Activated CD4-positive, alpha-beta T cell treated with anti-CD3 and anti-CD28 coated beads for 24 hours (primary cell): ENCODE measurements around the gene RAI1.
A peak's percentile ranks its signal among the peaks of the same experiment; 100 is the strongest.

Experiments used
- DNase-seq, 2 donors: peaks; one replicate each; pipeline ENCODE4 v3.0.0-alpha.2; 2020; ENCODE audit warnings: low read depth in 2 of 2

Gene RAI1

DNA sequence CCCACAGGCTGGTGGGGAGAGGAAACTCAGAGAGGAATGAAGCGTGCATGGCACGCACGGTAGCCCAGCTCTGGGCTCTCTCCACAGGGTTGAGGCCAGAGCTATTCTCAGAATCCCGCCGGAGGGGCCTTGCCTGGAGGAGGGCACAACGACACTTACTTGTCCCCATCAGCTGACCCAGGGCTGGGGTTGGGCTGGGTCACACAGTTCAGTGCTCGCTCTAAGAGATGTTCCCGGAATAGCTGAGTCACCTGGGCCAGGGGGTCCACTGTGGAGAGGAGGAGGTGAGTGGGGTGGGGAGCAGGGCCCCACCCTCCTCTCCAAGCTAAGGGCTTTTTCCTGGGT is 133.8 kb downstream of the RAI1 start:
- no peak for DNase-seq

DNA sequence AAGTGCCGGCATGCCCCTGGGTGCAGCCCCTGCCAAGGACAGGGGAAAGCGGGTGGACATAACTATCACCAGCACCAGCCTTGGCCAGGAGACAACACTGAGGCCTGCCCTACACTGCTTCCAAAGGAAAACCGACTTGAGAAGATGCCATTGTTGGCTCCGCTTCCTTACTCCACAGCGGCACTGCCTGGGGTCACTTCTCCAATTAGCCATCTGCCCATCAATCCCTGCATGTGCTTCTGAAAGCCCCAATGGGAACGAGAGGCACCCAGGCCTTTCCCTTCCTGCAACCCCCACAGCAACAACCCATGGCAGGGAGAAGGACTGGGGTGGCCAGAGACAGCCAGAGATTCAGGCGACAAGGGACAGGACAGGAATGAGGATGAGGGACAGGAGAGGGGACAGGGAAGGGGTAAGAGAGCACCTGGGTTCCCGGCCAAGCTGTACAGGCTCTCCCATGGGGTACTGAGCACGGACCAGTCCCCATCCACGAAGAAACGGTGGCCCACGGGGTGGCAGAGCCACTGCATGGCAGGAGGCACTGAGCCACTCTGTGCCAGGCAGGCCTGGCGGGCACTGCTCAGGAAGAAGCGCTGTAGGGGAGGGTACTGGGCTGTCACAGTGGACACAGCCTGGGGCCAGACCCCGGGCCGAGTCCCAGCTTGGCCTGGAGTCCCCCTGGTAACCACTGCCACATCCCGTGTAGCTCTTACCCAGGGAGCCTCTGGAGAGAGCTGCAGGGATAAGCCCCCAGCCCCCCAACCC is 134.4 kb downstream of the RAI1 start:
- DNase-seq = no peak

GRCh38 chr17:17816240-17816814 is 135.1 kb downstream of the RAI1 start:
- no peak for DNase-seq

- DNase-seq = no peak
These were observed 135.7 kb downstream of the RAI1 start for GRCh38 chr17:17816831-17817551.

- DNase-seq = no peak
These were observed 136.3 kb downstream of the RAI1 start for GRCh38 chr17:17817552-17817947.

DNA sequence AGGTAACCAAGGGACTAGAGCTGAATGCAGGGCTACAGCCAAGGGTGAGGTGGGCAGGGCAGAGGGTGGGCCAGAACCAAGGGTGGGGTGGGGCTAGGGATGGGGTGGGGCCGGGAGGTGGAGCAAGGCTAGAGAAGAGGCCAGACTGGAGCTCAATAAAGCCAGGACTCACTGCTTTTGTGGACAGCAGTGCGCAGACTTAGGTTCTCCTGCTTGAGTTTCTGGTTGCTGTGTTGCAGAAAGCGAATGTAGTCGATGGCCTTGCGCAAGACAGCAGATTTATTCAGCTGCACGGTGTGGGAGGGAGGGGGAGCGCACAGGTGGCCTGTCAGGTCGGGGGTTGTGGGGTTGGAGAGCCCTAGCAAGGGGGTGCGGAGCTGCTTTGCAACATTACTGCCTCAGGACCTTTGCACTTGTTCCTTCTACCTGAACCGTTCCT is 136.8 kb downstream of the RAI1 start:
- DNase-seq = no peak

DNA sequence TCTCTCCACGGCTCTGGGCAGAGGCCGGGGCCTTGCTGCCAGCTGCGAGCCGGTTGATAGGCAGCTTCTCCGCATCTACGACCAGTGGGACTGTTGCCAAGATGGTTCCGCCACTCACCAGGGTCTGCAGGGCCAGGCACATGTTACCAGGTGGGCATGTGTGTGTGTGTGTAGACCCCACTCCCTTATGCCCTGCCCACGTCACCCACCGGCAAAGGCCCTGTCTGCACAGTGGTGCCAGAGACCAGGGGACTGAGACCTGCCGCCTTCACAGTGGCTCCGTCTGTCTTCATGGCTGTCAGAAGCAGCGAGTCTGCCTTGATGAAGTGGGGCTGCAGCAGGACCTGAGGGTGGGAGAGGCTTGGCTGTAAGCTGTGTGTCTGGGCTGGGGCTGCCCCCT is 137.9 kb downstream of the RAI1 start:
- no peak for DNase-seq

DNA sequence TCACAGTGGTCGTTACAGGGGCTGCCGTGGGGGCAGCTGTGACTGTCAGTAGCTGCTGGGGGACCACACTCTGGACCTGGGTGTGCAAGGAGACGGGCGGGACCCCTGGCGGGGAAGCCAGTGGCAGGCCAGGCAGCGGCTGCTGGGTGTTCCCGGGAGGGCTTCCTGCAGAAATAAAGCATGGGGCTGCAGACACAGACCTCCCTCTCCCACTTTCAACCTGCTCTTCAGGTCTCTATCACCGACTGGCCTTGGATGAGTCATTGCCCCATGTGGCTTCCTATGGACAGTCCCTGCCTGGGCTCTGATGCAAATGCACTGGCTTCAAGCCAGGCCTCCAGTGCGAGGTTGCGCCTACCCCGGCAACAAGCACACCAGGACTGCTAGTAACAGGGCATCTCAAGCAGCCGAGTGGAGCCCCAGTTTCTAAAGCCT is 138.3 kb downstream of the RAI1 start:
- DNase-seq = peak; percentile 50 to 75

- no peak for DNase-seq
These were observed 138.8 kb downstream of the RAI1 start for GRCh38 chr17:17820046-17820445.

- no peak for DNase-seq
These were observed 139.4 kb downstream of the RAI1 start for GRCh38 chr17:17820463-17821158.

GRCh38 chr17:17822189-17822588 is 140.9 kb downstream of the RAI1 start:
- no peak for DNase-seq

GRCh38 chr17:17822616-17823015 is 141.4 kb downstream of the RAI1 start:
- no peak for DNase-seq

DNA sequence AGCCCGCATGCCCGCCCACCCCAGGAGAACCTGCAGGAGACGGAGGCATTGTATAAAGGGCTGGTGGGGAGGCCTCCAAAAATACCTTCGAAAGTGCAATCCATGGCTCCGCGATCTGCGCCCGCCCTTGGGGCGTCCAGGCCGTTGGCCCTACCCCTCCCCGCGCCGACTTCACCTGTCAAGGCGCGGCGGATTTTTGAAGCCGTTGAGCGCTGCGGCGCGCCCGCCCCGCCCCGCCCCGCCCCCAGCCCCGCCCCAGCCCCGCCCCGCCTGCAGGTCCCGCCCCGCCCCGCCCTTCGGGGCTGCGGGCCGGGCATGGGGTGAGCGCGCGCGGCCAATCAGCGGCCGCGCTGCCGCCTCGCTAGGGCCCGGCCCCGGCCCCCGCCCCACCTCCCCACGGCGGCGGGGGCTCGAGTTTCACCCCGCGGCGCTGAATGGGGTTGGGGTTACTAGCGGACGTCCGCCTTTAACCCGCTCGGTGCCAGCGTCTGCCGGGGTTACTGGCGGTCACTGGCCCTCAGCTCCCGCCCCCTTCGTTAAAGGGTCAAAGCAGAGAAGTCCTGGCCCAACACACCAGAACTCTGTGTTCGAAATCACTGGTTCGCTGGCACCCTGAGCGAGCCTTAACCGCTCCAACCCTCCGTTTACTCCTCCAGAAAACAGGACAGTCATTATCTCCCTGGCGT is 142.3 kb downstream of the RAI1 start:
- peak; percentile 47 to 52 for DNase-seq

DNA sequence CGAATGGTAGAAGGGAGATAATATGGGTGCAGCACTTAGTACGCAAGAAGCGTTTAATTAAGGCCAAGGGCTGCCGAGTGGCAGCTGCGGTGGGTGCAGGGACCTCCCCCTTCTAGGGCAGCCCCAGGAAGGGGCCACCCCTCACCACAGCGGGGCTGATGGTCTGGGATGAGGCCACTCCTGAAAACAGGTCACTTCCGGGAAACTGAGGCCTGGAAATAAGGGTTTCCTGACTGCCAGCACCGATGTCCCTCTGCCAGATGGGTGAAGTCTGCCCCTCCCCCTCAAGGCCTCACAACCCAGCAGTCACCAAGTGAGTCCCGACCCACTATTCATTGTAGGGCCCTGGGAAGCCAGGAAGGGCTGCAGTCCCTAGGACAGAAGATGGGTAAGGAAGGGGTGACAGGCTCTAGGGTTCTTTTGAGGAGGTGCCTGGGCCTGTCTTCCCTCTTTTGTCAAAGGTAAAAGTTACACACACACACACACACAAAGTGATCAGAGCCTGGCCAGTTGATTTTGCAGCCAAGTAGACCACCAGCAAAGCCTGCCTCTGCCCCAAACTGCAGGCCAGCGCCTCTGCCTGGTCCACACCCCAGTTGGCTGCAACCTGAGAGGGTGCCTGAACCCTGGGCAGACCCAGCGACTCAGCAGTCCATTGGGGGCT is 143.0 kb downstream of the RAI1 start:
- no peak for DNase-seq

- no peak for DNase-seq
These were observed 143.7 kb downstream of the RAI1 start for GRCh38 chr17:17824783-17825614.

DNA sequence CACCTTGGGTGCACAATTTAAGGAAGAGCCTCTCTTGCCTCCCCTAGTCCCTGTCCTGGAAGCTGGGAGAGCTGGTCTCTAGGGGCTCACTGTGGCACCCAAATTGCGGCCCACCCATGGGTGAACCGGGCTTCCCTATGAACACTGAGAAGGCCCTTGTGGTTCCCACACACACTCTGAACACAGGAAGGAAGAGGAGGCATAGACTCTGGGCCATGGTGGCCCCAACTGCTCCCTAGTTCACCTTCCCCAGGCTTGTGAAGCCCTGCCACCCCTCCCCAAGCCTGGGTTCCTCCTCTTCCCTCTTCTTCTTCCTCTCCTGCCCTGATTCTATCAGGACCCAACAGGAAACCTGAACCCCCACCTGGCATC is 145.1 kb downstream of the RAI1 start:
- DNase-seq = no peak

DNA sequence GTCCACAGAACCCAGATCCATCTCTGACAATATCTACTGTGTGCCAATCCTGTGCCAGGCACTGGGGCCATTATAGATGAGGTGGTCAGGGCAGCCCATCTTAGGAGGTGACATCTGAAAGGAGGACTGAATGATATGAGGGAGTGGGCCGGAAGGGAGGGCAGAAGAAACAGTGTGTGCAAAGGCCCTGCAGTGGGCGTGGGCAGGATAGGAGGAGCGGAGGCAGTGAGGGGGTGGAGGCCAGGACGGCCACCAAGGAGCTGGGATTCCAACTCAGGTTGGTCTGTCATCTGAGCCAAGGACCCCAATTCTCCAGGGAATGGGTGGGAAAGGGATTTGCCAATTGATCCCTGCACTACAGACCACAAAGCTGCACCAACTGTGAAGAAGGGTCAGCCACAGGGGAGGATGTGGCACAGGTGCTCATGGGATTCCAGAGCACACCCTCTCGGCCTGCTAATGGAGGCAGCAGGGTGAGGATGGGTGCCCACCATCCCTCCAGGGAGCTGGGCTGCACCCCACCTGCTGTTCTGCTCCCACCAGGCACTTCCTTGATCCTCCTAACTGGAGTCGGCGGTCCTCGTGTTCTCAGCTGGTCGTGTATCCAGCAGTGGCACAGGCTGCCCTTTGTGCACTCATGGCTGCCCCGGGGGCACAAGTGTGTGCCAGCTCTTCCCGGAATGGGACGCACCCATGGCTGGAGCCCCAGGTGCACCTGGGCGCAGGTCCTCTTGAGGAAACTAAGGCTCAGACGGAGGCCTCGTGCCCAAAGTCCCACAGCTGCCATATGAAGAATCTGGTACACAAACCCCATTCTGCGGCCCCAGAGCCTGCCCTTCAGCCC is 145.9 kb downstream of the RAI1 start:
- DNase-seq = no peak

DNA sequence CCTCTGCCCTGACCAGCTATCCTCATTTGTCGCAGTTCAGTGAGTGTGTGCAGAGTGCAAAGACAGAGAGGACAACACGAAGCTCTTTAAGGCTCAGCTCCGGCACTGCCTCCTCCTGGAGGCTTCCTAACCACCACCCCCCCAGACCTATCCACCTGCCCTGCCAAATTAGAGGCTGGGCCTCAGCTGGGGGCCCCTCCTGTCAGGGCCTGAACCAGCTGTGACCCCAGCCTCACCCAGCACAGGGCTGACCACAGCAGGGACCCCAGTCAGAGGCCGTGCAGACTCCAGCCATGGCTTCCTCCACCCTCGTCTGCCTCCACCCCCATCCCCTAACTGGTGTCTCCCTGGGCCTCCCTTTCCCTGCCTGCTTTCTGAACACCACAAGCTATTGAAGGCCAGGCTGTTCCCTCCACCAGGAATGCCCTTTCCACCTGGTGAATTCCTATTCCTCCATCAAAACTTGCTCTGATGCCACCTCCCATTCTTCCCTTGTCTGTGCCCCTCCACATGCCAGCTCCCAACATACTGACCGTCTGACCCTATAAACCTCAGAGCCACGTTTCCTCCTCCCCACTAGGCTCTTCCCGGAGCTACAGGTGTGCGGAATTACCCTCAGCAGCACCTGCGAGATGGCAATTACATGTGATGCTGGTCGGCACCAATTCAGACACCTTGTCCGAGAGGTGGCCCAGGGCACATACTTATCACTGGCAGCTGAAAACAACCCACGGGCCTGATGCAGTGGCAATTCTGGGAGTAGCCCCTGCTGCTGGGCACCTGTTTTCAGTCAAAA is 146.8 kb downstream of the RAI1 start:
- DNase-seq = no peak

DNA sequence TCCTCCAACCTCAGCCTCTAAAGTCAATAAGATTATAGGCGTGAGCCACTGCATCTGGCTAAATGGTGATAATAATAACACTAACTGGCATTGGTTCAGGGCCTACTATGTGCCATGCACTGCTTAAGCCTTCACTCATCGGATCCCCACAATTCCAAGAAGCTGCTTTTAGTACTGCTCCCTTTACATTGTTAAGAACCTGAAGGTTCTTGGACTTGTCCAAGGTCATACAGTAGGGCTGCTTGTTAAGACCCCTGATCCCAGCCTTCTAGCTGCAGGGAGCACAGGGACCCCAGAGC is 149.0 kb downstream of the RAI1 start:
- DNase-seq = no peak
